ENCODE results near the gene FXYD7.
"Not testable (repeated sequence)": the region's sequence is repeated elsewhere in the genome, so short reads cannot be mapped to it uniquely, and the experiment has no call there.

The FXYD7 gene

DNA sequence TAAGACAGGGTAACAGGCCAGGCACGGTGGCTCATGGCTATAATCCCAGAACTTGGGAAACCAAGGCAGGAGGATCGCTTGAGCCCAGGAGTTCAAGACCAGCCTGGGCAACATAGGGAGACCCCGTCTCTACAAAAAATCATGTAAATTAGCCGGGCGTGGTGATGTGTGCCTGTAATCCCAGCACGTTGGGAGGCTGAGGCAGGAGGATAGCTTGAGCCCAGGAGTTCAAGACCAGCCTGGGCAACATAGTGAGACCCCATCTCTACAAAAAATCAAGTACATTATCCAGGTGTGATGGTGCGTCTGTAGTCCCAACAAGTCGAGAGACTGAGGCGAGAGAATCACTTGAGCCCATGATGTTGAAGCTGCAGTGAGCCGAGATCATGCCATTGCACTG, 39.4 kb upstream of the FXYD7 start:
- H3K27me3 ChIP-seq (ENCODE audit: control insufficient read depth, insufficient read depth, low read length): peaks cover 13% of the 10 kb centered on the region
- H3K36me3 ChIP-seq (ENCODE audit: insufficient read depth, low read length); H3K9me3 ChIP-seq (replicated peaks; ENCODE audit: low read length); H3K9ac ChIP-seq (ENCODE audit: low read depth, low read length); H3K4me2 ChIP-seq (ENCODE audit: low read length); H3K4me1 ChIP-seq (ENCODE audit: control insufficient read depth, insufficient read depth, low read length); H3K4me3 ChIP-seq (ENCODE audit: low read length): not testable (repeated sequence)

GRCh38 chr19:35104361-35104760, 38.7 kb upstream of the FXYD7 start:
- H3K9ac ChIP-seq (ENCODE audit: low read depth, low read length): no peak overlapping the region
- H3K4me1 ChIP-seq (ENCODE audit: control insufficient read depth, insufficient read depth, low read length): no peaks in the 10 kb centered on the region
- no peaks in the 10 kb centered on the region for H3K36me3 ChIP-seq (ENCODE audit: insufficient read depth, low read length)

GRCh38 chr19:35105047-35105410, 38.0 kb upstream of the FXYD7 start:
- no peak overlapping the region for H3K4me2 ChIP-seq (ENCODE audit: low read length)
- no peaks in the 10 kb centered on the region for H3K9me3 ChIP-seq (replicated peaks; ENCODE audit: low read length)
- H3K27me3 ChIP-seq (ENCODE audit: control insufficient read depth, insufficient read depth, low read length): peaks cover 16% of the 10 kb centered on the region
- H3K4me3 ChIP-seq (ENCODE audit: low read length): no peak overlapping the region
- H3K9ac ChIP-seq (ENCODE audit: low read depth, low read length): no peak overlapping the region
- H3K36me3 ChIP-seq (ENCODE audit: insufficient read depth, low read length): no peaks in the 10 kb centered on the region
- no peaks in the 10 kb centered on the region for H3K4me1 ChIP-seq (ENCODE audit: control insufficient read depth, insufficient read depth, low read length)

More at GRCh38 chr19:35104361-35104760, 38.7 kb upstream of the FXYD7 start:
- peaks cover 10% of the 10 kb centered on the region for H3K27me3 ChIP-seq (ENCODE audit: control insufficient read depth, insufficient read depth, low read length)
- no peaks in the 10 kb centered on the region for H3K9me3 ChIP-seq (replicated peaks; ENCODE audit: low read length)
- no peak overlapping the region for H3K4me3 ChIP-seq (ENCODE audit: low read length)
- no peak overlapping the region for H3K4me2 ChIP-seq (ENCODE audit: low read length)

DNA sequence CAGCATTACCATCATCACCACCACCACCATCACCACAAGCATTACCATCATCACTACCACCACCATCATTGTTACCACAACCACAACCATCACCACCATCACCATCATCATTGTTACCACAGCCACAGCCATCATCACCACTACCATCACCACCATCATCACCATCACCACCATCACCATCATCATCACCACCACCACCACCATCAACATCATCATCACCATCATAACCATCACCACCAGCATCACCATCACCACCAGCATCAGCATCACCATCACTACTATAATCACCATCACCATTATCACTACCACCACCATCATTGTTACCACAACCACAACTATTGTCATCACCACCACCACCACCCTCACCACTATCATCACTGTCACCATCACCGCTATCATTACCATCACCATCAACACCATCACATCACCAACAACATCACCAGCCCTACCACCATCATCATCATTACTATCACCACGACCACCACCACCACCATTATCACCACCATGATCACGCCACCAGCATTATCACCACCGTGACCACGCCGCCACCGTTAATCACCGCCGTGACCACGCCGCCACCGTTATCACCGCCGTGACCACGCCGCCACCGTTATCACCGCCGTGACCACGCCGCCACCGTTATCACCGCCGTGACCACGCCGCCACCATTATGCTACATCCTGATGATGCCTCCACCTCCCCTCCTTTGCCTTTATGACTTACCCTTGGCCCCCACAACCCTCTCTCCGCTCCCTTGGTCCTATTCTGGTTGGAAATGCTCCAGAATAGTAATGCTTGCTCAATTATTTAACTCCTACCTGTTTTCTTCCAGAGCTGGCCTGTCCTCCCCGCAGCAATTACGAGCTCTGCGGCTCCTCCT, 37.4 kb upstream of the FXYD7 start:
- Histone ChIP-seq H3K4me2 (ENCODE audit: low read length) (no peak overlapping the region), H3K36me3 (ENCODE audit: insufficient read depth, low read length) (no peaks in the 10 kb centered on the region), H3K4me1 (ENCODE audit: control insufficient read depth, insufficient read depth, low read length) (no peaks in the 10 kb centered on the region), H3K9me3 (replicated peaks; ENCODE audit: low read length) (no peaks in the 10 kb centered on the region), H3K27me3 (ENCODE audit: control insufficient read depth, insufficient read depth, low read length) (peaks cover 16% of the 10 kb centered on the region), H3K9ac (ENCODE audit: low read depth, low read length) (no peak overlapping the region), H3K4me3 (ENCODE audit: low read length) (no peak overlapping the region)

DNA sequence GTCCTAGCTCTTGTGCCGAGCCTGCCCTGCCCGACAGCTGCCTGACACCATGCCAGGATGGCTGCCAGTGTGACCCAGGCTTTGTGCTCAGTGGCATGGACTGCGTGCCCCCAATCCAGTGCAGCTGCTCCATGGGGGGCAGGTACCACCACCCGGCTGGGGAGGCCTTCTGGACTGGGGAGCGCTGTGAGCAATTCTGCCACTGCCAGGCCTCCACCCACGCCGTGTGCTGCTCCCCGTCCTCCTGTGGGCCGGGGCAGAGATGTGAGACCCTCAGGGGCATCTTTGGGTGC, 36.8 kb upstream of the FXYD7 start:
- Histone ChIP-seq H3K4me2 (ENCODE audit: low read length) (no peak overlapping the region), H3K4me3 (ENCODE audit: low read length) (no peak overlapping the region), H3K9me3 (replicated peaks; ENCODE audit: low read length) (no peaks in the 10 kb centered on the region), H3K4me1 (ENCODE audit: control insufficient read depth, insufficient read depth, low read length) (no peaks in the 10 kb centered on the region), H3K36me3 (ENCODE audit: insufficient read depth, low read length) (no peaks in the 10 kb centered on the region), H3K27me3 (ENCODE audit: control insufficient read depth, insufficient read depth, low read length) (peaks cover 12% of the 10 kb centered on the region), H3K9ac (ENCODE audit: low read depth, low read length) (no peak overlapping the region)

GRCh38 chr19:35106898-35107541, 36.0 kb upstream of the FXYD7 start:
- Histone ChIP-seq H3K4me3 (ENCODE audit: low read length) (no peak overlapping the region), H3K4me2 (ENCODE audit: low read length) (no peak overlapping the region), H3K9me3 (replicated peaks; ENCODE audit: low read length) (no peaks in the 10 kb centered on the region), H3K27me3 (ENCODE audit: control insufficient read depth, insufficient read depth, low read length) (peaks cover 12% of the 10 kb centered on the region), H3K4me1 (ENCODE audit: control insufficient read depth, insufficient read depth, low read length) (no peaks in the 10 kb centered on the region), H3K36me3 (ENCODE audit: insufficient read depth, low read length) (no peaks in the 10 kb centered on the region), H3K9ac (ENCODE audit: low read depth, low read length) (no peak overlapping the region)

GRCh38 chr19:35107545-35107944, 35.5 kb upstream of the FXYD7 start:
- Histone ChIP-seq H3K36me3 (ENCODE audit: insufficient read depth, low read length) (no peaks in the 10 kb centered on the region), H3K9ac (ENCODE audit: low read depth, low read length) (no peak overlapping the region), H3K27me3 (ENCODE audit: control insufficient read depth, insufficient read depth, low read length) (peaks cover 12% of the 10 kb centered on the region), H3K9me3 (replicated peaks; ENCODE audit: low read length) (no peaks in the 10 kb centered on the region), H3K4me1 (ENCODE audit: control insufficient read depth, insufficient read depth, low read length) (no peaks in the 10 kb centered on the region), H3K4me2 (ENCODE audit: low read length) (no peak overlapping the region), H3K4me3 (ENCODE audit: low read length) (no peak overlapping the region)

GRCh38 chr19:35108730-35109129, 34.3 kb upstream of the FXYD7 start:
- Histone ChIP-seq H3K4me1 (ENCODE audit: control insufficient read depth, insufficient read depth, low read length) (no peaks in the 10 kb centered on the region), H3K4me2 (ENCODE audit: low read length) (no peak overlapping the region), H3K9ac (ENCODE audit: low read depth, low read length) (no peak overlapping the region), H3K9me3 (replicated peaks; ENCODE audit: low read length) (no peaks in the 10 kb centered on the region), H3K27me3 (ENCODE audit: control insufficient read depth, insufficient read depth, low read length) (peaks cover 12% of the 10 kb centered on the region), H3K4me3 (ENCODE audit: low read length) (no peak overlapping the region), H3K36me3 (ENCODE audit: insufficient read depth, low read length) (no peaks in the 10 kb centered on the region)

- Histone ChIP-seq H3K9ac (ENCODE audit: low read depth, low read length) (no peak overlapping the region), H3K36me3 (ENCODE audit: insufficient read depth, low read length) (no peaks in the 10 kb centered on the region), H3K9me3 (replicated peaks; ENCODE audit: low read length) (no peaks in the 10 kb centered on the region), H3K27me3 (ENCODE audit: control insufficient read depth, insufficient read depth, low read length) (peaks cover 15% of the 10 kb centered on the region), H3K4me2 (ENCODE audit: low read length) (no peak overlapping the region), H3K4me1 (ENCODE audit: control insufficient read depth, insufficient read depth, low read length) (no peaks in the 10 kb centered on the region), H3K4me3 (ENCODE audit: low read length) (no peak overlapping the region)
Observed at GRCh38 chr19:35109395-35110112, 33.5 kb upstream of the FXYD7 start.

DNA sequence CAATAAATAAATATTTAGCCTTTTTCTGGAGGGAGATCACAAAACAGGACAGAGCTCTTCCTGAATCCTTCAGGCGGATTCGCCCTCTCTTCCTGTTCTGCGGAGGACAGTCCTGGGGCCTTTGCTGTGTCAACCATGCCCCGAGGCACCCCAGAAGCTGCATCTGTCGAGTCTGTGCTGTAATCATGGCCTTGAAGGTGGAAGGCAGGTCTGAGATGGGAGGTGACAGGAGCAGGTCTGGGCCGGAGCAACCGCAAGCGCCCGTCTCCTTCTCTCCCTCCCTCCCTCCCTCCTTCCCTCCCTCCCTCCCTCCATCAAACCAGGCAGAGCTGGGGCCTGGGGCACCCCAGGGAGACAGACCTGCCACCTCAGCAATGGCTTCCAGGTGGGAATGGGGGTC, 32.1 kb upstream of the FXYD7 start:
- H3K27me3 ChIP-seq (ENCODE audit: control insufficient read depth, insufficient read depth, low read length): peaks cover 21% of the 10 kb centered on the region
- H3K4me2 ChIP-seq (ENCODE audit: low read length): no peak overlapping the region
- H3K4me1 ChIP-seq (ENCODE audit: control insufficient read depth, insufficient read depth, low read length): no peaks in the 10 kb centered on the region
- H3K9me3 ChIP-seq (replicated peaks; ENCODE audit: low read length): no peaks in the 10 kb centered on the region
- H3K4me3 ChIP-seq (ENCODE audit: low read length): no peak overlapping the region
- no peaks in the 10 kb centered on the region for H3K36me3 ChIP-seq (ENCODE audit: insufficient read depth, low read length)
- no peak overlapping the region for H3K9ac ChIP-seq (ENCODE audit: low read depth, low read length)

GRCh38 chr19:35112995-35113688, 29.9 kb upstream of the FXYD7 start:
- H3K36me3 ChIP-seq (ENCODE audit: insufficient read depth, low read length): no peaks in the 10 kb centered on the region
- H3K4me2 ChIP-seq (ENCODE audit: low read length): no peak overlapping the region
- peaks cover 34% of the 10 kb centered on the region for H3K27me3 ChIP-seq (ENCODE audit: control insufficient read depth, insufficient read depth, low read length)
- no peak overlapping the region for H3K9ac ChIP-seq (ENCODE audit: low read depth, low read length)
- H3K4me1 ChIP-seq (ENCODE audit: control insufficient read depth, insufficient read depth, low read length): no peaks in the 10 kb centered on the region
- H3K4me3 ChIP-seq (ENCODE audit: low read length): no peak overlapping the region
- H3K9me3 ChIP-seq (replicated peaks; ENCODE audit: low read length): no peaks in the 10 kb centered on the region

Data from skeletal muscle satellite cell (primary cell).